Peyer's patch (tissue), 4 donors: ENCODE results near the gene FOXA3. TPM values are rescaled to one million over a fixed set of nuclear protein-coding genes. Genes with fewer than 3 reads are reported as not detected.

Source experiments
- DNase-seq, 3 donors: peaks; one replicate each; pipeline ENCODE4 v3.0.0-alpha.2; 2017 to 2019
- H3K27ac ChIP-seq, 4 donors: fragments of 200-600 bp; sonication (generic); one replicate each; pipeline ENCODE4 v1.5.1; 2016 to 2019
- H3K27me3 ChIP-seq, 2 donors: fragments of 200-600 bp; sonication (generic); one replicate each; pipeline ENCODE4 v1.5.1; 2019
- H3K36me3 ChIP-seq, 3 donors: fragments of 200-600 bp; sonication (generic); one replicate each; pipeline ENCODE4 v1.5.1; 2016 to 2019
- H3K4me1 ChIP-seq, 4 donors: fragments of 200-600 bp; sonication (generic); one replicate each; pipeline ENCODE4 v1.5.1; 2016 to 2019
- H3K4me3 ChIP-seq, 4 donors: fragments of 200-600 bp; sonication (generic); 1 replicate in 3 of 4; 2 replicates in 1 of 4; pipeline ENCODE4 v1.5.1; 2016 to 2019; ENCODE audit warnings: mild to moderate bottlenecking in 1 of 4
- H3K9me3 ChIP-seq, 4 donors: fragments of 200-600 bp; sonication (generic); one replicate each; pipeline ENCODE4 v1.5.1; 2016 to 2019; ENCODE audit warnings: mild to moderate bottlenecking in 1 of 4
- CTCF ChIP-seq, 6 experiments: fragments of 450-650 bp in 4 of 6; fragments of 200-600 bp in 2 of 6; sonication (generic) in 1 of 6; IDR thresholded peaks; one replicate each; pipeline ENCODE4 v1.5.1; 2017 to 2019; ENCODE audit warnings: antibody characterized with exemption in 6 of 6, mild to moderate bottlenecking in 3 of 6, moderate library complexity in 1 of 6
- POLR2A ChIP-seq, 2 donors: fragments of 450-650 bp; IDR thresholded peaks; one replicate each; pipeline ENCODE4 v1.5.1; 2017; ENCODE audit warnings: antibody characterized with exemption in 2 of 2, mild to moderate bottlenecking in 2 of 2, moderate library complexity in 2 of 2
- total RNA-seq, 4 donors: library from RNA; depleted of rRNA; stranded (reverse); fragments of >200 nt; gene quantifications; one replicate each; pipeline ENCODE4 v1.1.0, GENCODE V29; 2016

Gene FOXA3
- total RNA-seq, 4 donors from 2014 or later, result 9.1 to 17.0 (median 10.6) TPM

GRCh38 chr19:45881909-45882528 is 17.9 kb downstream of the FOXA3 start:
- Histone ChIP-seq H3K27ac (peak overlapping the region in 3 of 4 donors; percentile 68 to 92 (median 90)), H3K36me3 (peaks cover 0 to 9% (median 0%) of the 10 kb centered on the region in 3 donors), H3K27me3 (no peaks in the 10 kb centered on the region), H3K9me3 (no peaks in the 10 kb centered on the region), H3K4me3 (peak overlapping the region in 3 of 4 donors; percentile 7 to 81 (median 69)), H3K4me1 (peaks cover 2 to 52% (median 24%) of the 10 kb centered on the region in 4 donors)
- peak in 2 of 3 donors; percentile 54 to 76 for DNase-seq
- TF ChIP-seq POLR2A (IDR thresholded peaks at IDR 0.05) (peak in 1 of 2 donors; percentile 14), CTCF (IDR thresholded peaks at IDR 0.05) (no peak)

GRCh38 chr19:45882652-45883585 is 18.8 kb downstream of the FOXA3 start:
- Histone ChIP-seq H3K36me3 (peaks cover 0 to 9% (median 0%) of the 10 kb centered on the region in 3 donors), H3K27ac (peak overlapping the region; percentile 31 to 92 (median 79)), H3K27me3 (no peaks in the 10 kb centered on the region), H3K4me3 (peak overlapping the region; percentile 7 to 81 (median 51)), H3K9me3 (no peaks in the 10 kb centered on the region), H3K4me1 (peaks cover 4 to 48% (median 24%) of the 10 kb centered on the region in 4 donors)
- peak; percentile 88 to 100 (median 98) for TF ChIP-seq CTCF (IDR thresholded peaks at IDR 0.05)
- peak; percentile 68 to 88 for TF ChIP-seq POLR2A (IDR thresholded peaks at IDR 0.05)
- peak; percentile 79 to 94 (median 93) for DNase-seq

GRCh38 chr19:45883586-45883880 is 19.4 kb downstream of the FOXA3 start:
- peaks cover 0 to 9% (median 0%) of the 10 kb centered on the region in 3 donors for H3K36me3 ChIP-seq
- H3K9me3 ChIP-seq, result no peaks in the 10 kb centered on the region
- H3K4me1 ChIP-seq, result peaks cover 4 to 42% (median 24%) of the 10 kb centered on the region in 4 donors
- no peak for DNase-seq
- TF ChIP-seq POLR2A (IDR thresholded peaks at IDR 0.05), result no peak
- TF ChIP-seq CTCF (IDR thresholded peaks at IDR 0.05), result peak in 2 of 6 experiments; percentile 17 to 32
- H3K4me3 ChIP-seq, result peak overlapping the region in 2 of 4 donors; percentile 69 to 81
- H3K27me3 ChIP-seq, result no peaks in the 10 kb centered on the region
- peak overlapping the region in 1 of 4 donors; percentile 36 for H3K27ac ChIP-seq

GRCh38 chr19:45883881-45884681 is 20.0 kb downstream of the FOXA3 start:
- peaks cover 4 to 40% (median 24%) of the 10 kb centered on the region in 4 donors for H3K4me1 ChIP-seq
- no peaks in the 10 kb centered on the region for H3K9me3 ChIP-seq
- peak overlapping the region in 2 of 4 donors; percentile 69 to 81 for H3K4me3 ChIP-seq
- H3K36me3 ChIP-seq, result peaks cover 0 to 9% (median 0%) of the 10 kb centered on the region in 3 donors
- peak overlapping the region in 1 of 4 donors; percentile 36 for H3K27ac ChIP-seq
- DNase-seq, result no peak
- TF ChIP-seq CTCF (IDR thresholded peaks at IDR 0.05) (no peak), POLR2A (IDR thresholded peaks at IDR 0.05) (no peak)
- H3K27me3 ChIP-seq, result no peaks in the 10 kb centered on the region
